HUES64 (cell line): ENCODE measurements around the gene PCDHGA8.
A peak's percentile ranks its signal among the peaks of the same experiment; 100 is the strongest.
"Not testable (repeated sequence)": the region's sequence is repeated elsewhere in the genome, so short reads cannot be mapped to it uniquely, and the experiment has no call there.

ENCODE experiments used
- H3K27ac ChIP-seq: 2 replicates; pipeline ENCODE4 v1.7.0; 2013; ENCODE audit warnings: low read depth, low read length, inconsistent platforms
- H3K27me3 ChIP-seq: 2 replicates; pipeline ENCODE4 v1.6.1; 2013; ENCODE audit warnings: mild to moderate bottlenecking, low read length; ENCODE audit not compliant: insufficient read depth
- H3K36me3 ChIP-seq: 2 replicates; pipeline ENCODE4 v1.6.1; 2013; ENCODE audit warnings: mild to moderate bottlenecking, low read length; ENCODE audit not compliant: insufficient read depth
- H3K4me1 ChIP-seq: 2 replicates; pipeline ENCODE4 v1.6.1; 2013; ENCODE audit warnings: mild to moderate bottlenecking, low read length, moderate library complexity; ENCODE audit not compliant: insufficient read depth
- H3K4me3 ChIP-seq: 2 replicates; pipeline ENCODE4 v1.5.1; 2013; ENCODE audit warnings: mild to moderate bottlenecking, low read length, moderate library complexity
- H3K9ac ChIP-seq: 2 replicates; pipeline ENCODE4 v1.6.1; 2013; ENCODE audit warnings: mild to moderate bottlenecking, low read depth, low read length
- H3K9me3 ChIP-seq: 2 replicates; pipeline ENCODE4 v1.6.1; 2013; ENCODE audit warnings: low read depth, low read length; ENCODE audit not compliant: insufficient read depth
- WGBS: fragments of 150-250, 120-280 bp; methylation state at CpG from one replicate; pipeline ENCODE4 v1.1.7; 2013; ENCODE audit warnings: missing lambda C conversion rate; 5-methylcytosine and 5-hydroxymethylcytosine counted together

The PCDHGA8 gene

DNA sequence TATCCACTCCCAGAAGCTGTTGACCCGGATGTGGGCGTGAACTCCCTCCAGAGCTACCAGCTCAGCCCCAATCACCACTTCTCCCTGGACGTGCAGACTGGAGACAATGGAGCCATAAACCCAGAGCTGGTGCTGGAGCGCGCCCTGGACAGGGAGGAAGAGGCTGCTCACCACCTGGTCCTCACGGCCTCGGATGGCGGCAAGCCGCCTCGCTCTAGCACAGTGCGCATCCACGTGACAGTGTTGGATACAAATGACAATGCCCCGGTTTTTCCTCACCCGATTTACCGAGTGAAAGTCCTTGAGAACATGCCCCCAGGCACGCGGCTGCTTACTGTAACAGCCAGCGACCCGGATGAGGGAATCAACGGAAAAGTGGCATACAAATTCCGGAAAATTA, 834 bp downstream of the PCDHGA8 start:
- 94% methylated on average over 21 of the region's 21 CpGs for WGBS
- H3K4me1 ChIP-seq: no peaks in the 10 kb centered on the region
- H3K9ac ChIP-seq: no peak overlapping the region
- no peaks in the 10 kb centered on the region for H3K27me3 ChIP-seq
- H3K36me3 ChIP-seq: peaks cover 28% of the 10 kb centered on the region; the same call in 1 of the 2 replicates
- no peak overlapping the region for H3K27ac ChIP-seq
- H3K9me3 ChIP-seq: peaks cover 85% of the 10 kb centered on the region
- H3K4me3 ChIP-seq: no peak overlapping the region

GRCh38 chr5:141394401-141395187, 2.2 kb downstream of the PCDHGA8 start:
- not testable (repeated sequence) for H3K9ac ChIP-seq, H3K27me3 ChIP-seq, H3K27ac ChIP-seq, H3K4me3 ChIP-seq, H3K4me1 ChIP-seq
- 95% methylated on average over 41 of the region's 53 CpGs for WGBS
- Histone ChIP-seq H3K9me3 (peaks cover 84% of the 10 kb centered on the region), H3K36me3 (peaks cover 22% of the 10 kb centered on the region; the same call in 1 of the 2 replicates)

DNA sequence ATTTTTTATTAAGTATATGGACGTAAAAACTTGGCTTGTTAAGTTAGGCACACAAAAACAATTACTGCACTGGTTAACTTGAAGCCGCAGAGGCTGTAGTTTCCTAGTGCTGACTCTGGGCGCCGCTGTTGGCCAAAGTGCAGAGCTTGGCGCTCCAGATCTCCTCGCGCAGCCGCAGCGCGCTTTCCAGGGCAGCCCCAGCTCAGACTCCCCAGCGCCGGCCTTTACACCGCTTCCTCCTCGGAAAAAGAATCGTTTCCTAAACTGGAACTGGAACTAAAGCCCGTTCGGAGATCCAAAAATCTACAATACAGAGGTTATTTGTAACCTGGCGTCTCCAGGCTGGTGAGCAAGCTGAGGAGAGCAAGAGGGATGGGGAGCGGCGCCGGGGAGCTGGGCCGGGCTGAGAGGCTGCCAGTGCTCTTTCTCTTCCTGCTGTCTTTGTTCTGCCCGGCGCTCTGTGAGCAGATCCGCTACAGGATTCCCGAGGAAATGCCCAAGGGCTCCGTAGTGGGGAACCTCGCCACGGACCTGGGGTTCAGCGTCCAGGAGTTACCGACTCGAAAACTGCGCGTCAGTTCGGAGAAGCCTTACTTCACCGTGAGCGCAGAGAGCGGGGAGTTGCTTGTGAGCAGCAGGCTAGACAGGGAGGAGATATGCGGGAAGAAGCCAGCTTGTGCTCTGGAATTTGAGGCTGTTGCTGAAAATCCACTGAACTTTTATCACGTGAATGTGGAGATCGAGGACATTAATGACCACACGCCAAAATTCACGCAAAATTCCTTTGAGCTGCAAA, 5.5 kb downstream of the PCDHGA8 start, which contains the start of gene PCDHGB5:
Gene PCDHGB5, plus strand, starts transcription at position 192 of the 796 bp plus-strand sequence. Its CDS starts 181 bp downstream, at position 373.
- not testable (repeated sequence) for H3K4me1 ChIP-seq
- H3K9me3 ChIP-seq: peaks cover 65% of the 10 kb centered on the region

DNA sequence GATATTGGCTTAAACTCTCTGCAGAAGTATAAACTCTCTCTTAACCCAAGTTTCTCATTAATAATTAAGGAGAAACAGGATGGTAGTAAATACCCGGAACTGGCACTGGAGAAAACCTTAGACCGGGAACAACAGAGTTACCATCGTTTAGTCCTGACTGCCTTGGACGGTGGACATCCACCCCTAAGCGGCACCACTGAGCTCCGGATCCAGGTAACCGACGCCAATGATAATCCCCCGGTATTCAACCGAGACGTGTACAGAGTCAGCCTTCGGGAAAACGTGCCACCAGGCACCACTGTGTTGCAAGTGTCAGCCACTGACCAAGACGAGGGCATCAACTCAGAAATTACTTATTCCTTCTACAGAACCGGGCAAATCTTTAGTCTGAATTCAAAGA, 6.2 kb downstream of the PCDHGA8 start:
- WGBS: 94% methylated on average over 15 of the region's 15 CpGs
- H3K4me3 ChIP-seq: no peak overlapping the region
- no peak overlapping the region for H3K27ac ChIP-seq
- H3K27me3 ChIP-seq: no peaks in the 10 kb centered on the region
- no peak overlapping the region for H3K9ac ChIP-seq
- peaks cover 1% of the 10 kb centered on the region; the same call in 1 of the 2 replicates for H3K36me3 ChIP-seq
- peaks cover 62% of the 10 kb centered on the region for H3K9me3 ChIP-seq
- H3K4me1 ChIP-seq: no peaks in the 10 kb centered on the region

More for the DNA sequence above, 5.5 kb downstream of the PCDHGA8 start, which contains the start of gene PCDHGB5:
- H3K27ac ChIP-seq, H3K27me3 ChIP-seq, H3K36me3 ChIP-seq: not testable (repeated sequence)
- Histone ChIP-seq H3K4me3 (peak within 1 kb of the TSS; percentile 41), H3K9ac (peak within 1 kb of the TSS; percentile 40; the same call in 1 of the 2 replicates)
- WGBS: 74% methylated on average over 21 of the region's 43 CpGs

DNA sequence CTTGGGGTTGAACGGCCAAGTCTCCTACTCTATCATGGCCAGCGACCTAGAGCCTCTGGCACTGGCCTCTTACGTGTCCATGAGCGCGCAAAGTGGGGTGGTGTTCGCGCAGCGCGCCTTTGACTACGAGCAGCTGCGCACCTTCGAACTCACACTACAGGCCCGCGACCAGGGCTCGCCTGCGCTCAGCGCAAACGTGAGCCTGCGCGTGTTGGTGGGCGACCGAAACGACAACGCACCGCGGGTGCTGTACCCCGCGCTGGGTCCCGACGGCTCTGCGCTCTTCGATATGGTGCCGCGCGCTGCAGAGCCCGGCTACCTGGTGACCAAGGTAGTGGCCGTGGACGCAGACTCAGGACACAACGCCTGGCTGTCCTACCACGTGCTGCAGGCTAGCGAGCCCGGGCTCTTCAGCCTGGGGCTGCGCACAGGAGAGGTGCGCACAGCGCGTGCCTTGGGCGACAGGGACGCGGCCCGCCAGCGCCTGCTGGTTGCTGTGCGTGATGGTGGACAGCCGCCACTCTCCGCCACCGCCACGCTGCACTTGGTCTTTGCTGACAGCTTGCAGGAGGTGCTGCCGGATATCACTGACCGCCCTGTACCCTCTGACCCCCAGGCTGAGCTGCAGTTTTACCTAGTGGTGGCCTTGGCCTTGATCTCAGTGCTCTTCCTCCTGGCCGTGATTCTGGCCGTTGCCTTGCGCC, 7.3 kb downstream of the PCDHGA8 start:
- no peaks in the 10 kb centered on the region for H3K27me3 ChIP-seq
- no peak overlapping the region for H3K4me3 ChIP-seq
- no peaks in the 10 kb centered on the region; the same call in 1 of the 2 replicates for H3K36me3 ChIP-seq
- H3K9ac ChIP-seq: no peak overlapping the region
- WGBS: 97% methylated on average over 61 of the region's 61 CpGs
- H3K9me3 ChIP-seq: peaks cover 52% of the 10 kb centered on the region
- H3K27ac ChIP-seq: no peak overlapping the region
- no peaks in the 10 kb centered on the region for H3K4me1 ChIP-seq

DNA sequence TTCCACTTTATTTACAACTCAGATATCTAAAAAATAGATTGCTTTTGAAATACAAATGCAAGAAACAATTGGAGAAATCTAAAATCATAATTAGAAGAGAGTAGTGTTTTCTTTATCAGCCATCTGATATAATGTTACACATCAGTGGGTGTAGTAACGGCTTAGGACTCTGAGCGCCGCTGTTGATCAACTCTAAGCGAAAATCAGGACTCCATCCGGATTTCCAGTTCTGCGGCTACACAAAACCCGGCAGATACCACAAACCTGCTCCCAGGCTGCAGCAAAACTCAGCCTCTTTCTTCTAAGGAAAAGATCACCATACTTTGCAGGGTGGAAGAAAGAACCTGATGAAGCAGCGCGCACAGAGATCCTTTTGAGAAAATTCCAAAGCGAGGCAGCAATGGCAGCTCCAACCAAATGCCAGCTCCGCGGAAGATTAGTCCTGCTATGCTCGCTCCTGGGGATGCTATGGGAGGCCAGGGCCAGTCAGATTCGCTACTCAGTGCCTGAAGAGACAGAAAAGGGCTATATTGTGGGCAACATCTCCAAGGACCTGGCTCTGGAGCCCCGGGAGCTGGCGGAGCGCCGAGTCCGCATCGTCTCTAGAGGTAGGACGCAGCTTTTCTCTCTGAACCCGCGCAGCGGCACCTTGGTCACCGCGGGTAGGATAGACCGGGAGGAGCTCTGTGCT, 10.3 kb downstream of the PCDHGA8 start, which contains the start of gene PCDHGA9:
Gene PCDHGA9, plus strand, starts transcription at position 226 of the 691 bp plus-strand sequence. Its CDS starts 175 bp downstream, at position 401.
- 94% methylated on average over 27 of the region's 27 CpGs for WGBS
- Histone ChIP-seq H3K4me1 (no peaks in the 10 kb centered on the region), H3K4me3 (no peak within 1 kb of the TSS), H3K27me3 (no peaks in the 10 kb centered on the region), H3K27ac (no peak within 1 kb of the TSS), H3K9me3 (peaks cover 30% of the 10 kb centered on the region), H3K9ac (no peak within 1 kb of the TSS), H3K36me3 (no peaks in the 10 kb centered on the region; the same call in 1 of the 2 replicates)

DNA sequence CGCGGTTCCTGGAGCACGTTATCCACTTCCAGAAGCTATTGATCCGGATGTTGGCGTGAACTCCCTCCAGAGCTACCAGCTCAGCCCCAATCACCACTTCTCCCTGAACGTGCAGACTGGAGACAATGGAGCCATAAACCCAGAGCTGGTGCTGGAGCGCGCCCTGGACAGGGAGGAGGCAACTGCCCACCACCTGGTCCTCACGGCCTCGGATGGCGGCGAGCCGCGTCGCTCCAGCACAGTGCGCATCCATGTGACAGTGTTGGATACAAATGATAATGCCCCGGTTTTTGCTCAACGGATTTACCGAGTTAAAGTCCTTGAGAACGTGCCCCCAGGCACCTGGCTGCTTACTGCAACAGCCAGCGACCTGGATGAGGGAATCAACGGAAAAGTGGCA, 11.0 kb downstream of the PCDHGA8 start:
- H3K36me3 ChIP-seq: no peaks in the 10 kb centered on the region; the same call in 1 of the 2 replicates
- peaks cover 29% of the 10 kb centered on the region for H3K9me3 ChIP-seq
- H3K4me1 ChIP-seq: no peaks in the 10 kb centered on the region
- no peak overlapping the region for H3K27ac ChIP-seq
- WGBS: 94% methylated on average over 22 of the region's 22 CpGs
- H3K4me3 ChIP-seq: no peak overlapping the region
- no peak overlapping the region for H3K9ac ChIP-seq
- H3K27me3 ChIP-seq: 0 out of 2 replicates have a peak, but pooled peaks cover under 1% of the 10 kb centered on the region

DNA sequence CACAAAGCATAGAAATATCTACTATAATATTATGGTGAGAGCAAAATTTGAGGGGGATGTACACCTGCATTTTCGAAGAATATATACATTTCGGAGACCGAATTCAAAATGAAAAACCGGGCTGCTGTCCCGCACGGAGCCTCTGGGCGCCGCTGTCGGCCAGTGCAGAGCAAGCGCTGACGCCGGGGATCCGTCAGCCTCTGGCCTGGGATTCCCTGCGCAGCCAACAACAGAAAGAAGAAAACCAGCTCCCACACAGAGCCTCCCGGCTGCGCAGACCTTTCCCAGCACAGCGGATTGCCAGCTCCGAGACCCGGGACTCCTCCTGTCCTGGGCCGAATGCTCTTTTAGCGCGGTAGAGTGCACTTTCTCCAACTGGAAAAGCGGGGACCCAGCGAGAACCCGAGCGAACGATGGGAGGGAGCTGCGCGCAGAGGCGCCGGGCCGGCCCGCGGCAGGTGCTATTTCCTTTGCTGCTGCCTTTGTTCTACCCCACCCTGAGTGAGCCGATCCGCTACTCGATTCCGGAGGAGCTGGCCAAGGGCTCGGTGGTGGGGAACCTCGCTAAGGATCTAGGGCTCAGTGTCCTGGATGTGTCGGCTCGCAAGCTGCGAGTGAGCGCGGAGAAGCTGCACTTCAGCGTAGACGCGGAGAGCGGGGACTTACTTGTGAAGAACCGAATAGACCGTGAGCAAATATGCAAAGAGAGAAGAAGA, 15.5 kb downstream of the PCDHGA8 start, which contains the start of gene PCDHGB6:
Gene PCDHGB6, plus strand, starts transcription at position 232 of the 716 bp plus-strand sequence. Its CDS starts 182 bp downstream, at position 414.
- not testable (repeated sequence) for H3K36me3 ChIP-seq, H3K27me3 ChIP-seq, H3K27ac ChIP-seq, H3K4me1 ChIP-seq
- 66% methylated on average over 49 of the region's 51 CpGs for WGBS
- Histone ChIP-seq H3K9ac (peak within 1 kb of the TSS; percentile 71), H3K4me3 (peak within 1 kb of the TSS; percentile 69), H3K9me3 (peaks cover 10% of the 10 kb centered on the region; the same call in 1 of the 2 replicates)

- no peak overlapping the region for H3K4me3 ChIP-seq
- peaks cover 3% of the 10 kb centered on the region; the same call in 1 of the 2 replicates for H3K36me3 ChIP-seq
- H3K9ac ChIP-seq: no peak overlapping the region
- no peaks in the 10 kb centered on the region for H3K4me1 ChIP-seq
- H3K27ac ChIP-seq: no peak overlapping the region
- H3K9me3 ChIP-seq: peaks cover 16% of the 10 kb centered on the region; the same call in 1 of the 2 replicates
- WGBS: 97% methylated on average over 64 of the region's 64 CpGs
- peaks cover 10% of the 10 kb centered on the region for H3K27me3 ChIP-seq
Measured at GRCh38 chr5:141409598-141410306, 17.3 kb downstream of the PCDHGA8 start.
